Dendritic cell treated with granulocyte-macrophage colony-stimulating factor and Interleukin-4, amounts not matched to agents 40 ng/mL and 50 ng/mL, for 4 days (primary cell): Measurements from ENCODE around the gene CHML.

Experiments
- H3K27ac Mint-ChIP-seq: one replicate; pipeline ENCODE4 v1.8.0; 2022; ENCODE audit warnings: mild to moderate bottlenecking, mixed read lengths
- H3K27me3 Mint-ChIP-seq: one replicate; pipeline ENCODE4 v1.8.0; 2022; ENCODE audit warnings: mild to moderate bottlenecking, mixed read lengths
- H3K36me3 Mint-ChIP-seq: one replicate; pipeline ENCODE4 v1.8.0; 2022; ENCODE audit warnings: low read depth, mixed read lengths
- H3K4me1 Mint-ChIP-seq: one replicate; pipeline ENCODE4 v1.8.0; 2022; ENCODE audit warnings: low read depth, mixed read lengths
- H3K4me3 Mint-ChIP-seq: one replicate; pipeline ENCODE4 v1.8.0; 2022; ENCODE audit warnings: mild to moderate bottlenecking, moderate library complexity, mixed read lengths
- H3K9me3 Mint-ChIP-seq: one replicate; pipeline ENCODE4 v1.8.0; 2022; ENCODE audit warnings: mixed read lengths
- intact Hi-C: fragments of 100-400 bp; cut with micrococcal nuclease; formaldehyde crosslinking; loops from one replicate; pipeline ENCODE4 v1.15.0; 2022

CHML gene

GRCh38 chr1:241603731-241604245, 36.4 kb downstream of the CHML start:
- no peaks in the 10 kb centered on the region for H3K9me3 Mint-ChIP-seq
- H3K4me1 Mint-ChIP-seq: peaks cover 64% of the 10 kb centered on the region
- H3K4me3 Mint-ChIP-seq: no peak overlapping the region
- peak overlapping the region; percentile 77 for H3K27ac Mint-ChIP-seq
- H3K27me3 Mint-ChIP-seq: no peaks in the 10 kb centered on the region
- intact Hi-C loops: no loop called here
- peaks cover 57% of the 10 kb centered on the region for H3K36me3 Mint-ChIP-seq

GRCh38 chr1:241600496-241600901, 39.7 kb downstream of the CHML start:
- no peaks in the 10 kb centered on the region for H3K27me3 Mint-ChIP-seq
- intact Hi-C loops: no loop called here

GRCh38 chr1:241598249-241598648, 41.9 kb downstream of the CHML start:
- intact Hi-C loops: no loop called here
- no peaks in the 10 kb centered on the region for H3K27me3 Mint-ChIP-seq
- H3K9me3 Mint-ChIP-seq: no peaks in the 10 kb centered on the region
- H3K4me1 Mint-ChIP-seq: peaks cover 35% of the 10 kb centered on the region
- H3K27ac Mint-ChIP-seq: no peak overlapping the region
- H3K4me3 Mint-ChIP-seq: no peak overlapping the region
- H3K36me3 Mint-ChIP-seq: peaks cover 71% of the 10 kb centered on the region

More at GRCh38 chr1:241600496-241600901, 39.7 kb downstream of the CHML start:
- H3K4me1 Mint-ChIP-seq: peaks cover 51% of the 10 kb centered on the region
- no peak overlapping the region for H3K4me3 Mint-ChIP-seq
- H3K36me3 Mint-ChIP-seq: peaks cover 62% of the 10 kb centered on the region
- H3K27ac Mint-ChIP-seq: peak overlapping the region; percentile 47
- H3K9me3 Mint-ChIP-seq: no peaks in the 10 kb centered on the region

GRCh38 chr1:241596633-241597032, 43.5 kb downstream of the CHML start:
- no peak overlapping the region for H3K4me3 Mint-ChIP-seq
- H3K4me1 Mint-ChIP-seq: peaks cover 33% of the 10 kb centered on the region
- no peaks in the 10 kb centered on the region for H3K9me3 Mint-ChIP-seq
- H3K27ac Mint-ChIP-seq: no peak overlapping the region
- H3K36me3 Mint-ChIP-seq: peaks cover 71% of the 10 kb centered on the region
- intact Hi-C loops: no loop called here
- no peaks in the 10 kb centered on the region for H3K27me3 Mint-ChIP-seq

GRCh38 chr1:241593186-241593585, 47.0 kb downstream of the CHML start:
- Mint-ChIP-seq H3K36me3 (peaks cover 80% of the 10 kb centered on the region), H3K9me3 (no peaks in the 10 kb centered on the region), H3K27ac (peak overlapping the region; percentile 77), H3K4me3 (no peak overlapping the region), H3K4me1 (peaks cover 49% of the 10 kb centered on the region), H3K27me3 (no peaks in the 10 kb centered on the region)
- intact Hi-C loops: no loop called here

- Mint-ChIP-seq H3K9me3 (no peaks in the 10 kb centered on the region), H3K4me3 (no peak overlapping the region), H3K27ac (peak overlapping the region; percentile 77), H3K36me3 (peaks cover 81% of the 10 kb centered on the region), H3K27me3 (no peaks in the 10 kb centered on the region), H3K4me1 (peaks cover 49% of the 10 kb centered on the region)
- intact Hi-C loops: no loop called here
These were observed 47.8 kb downstream of the CHML start for GRCh38 chr1:241592273-241592958.

- H3K4me3 Mint-ChIP-seq: no peak overlapping the region
- H3K4me1 Mint-ChIP-seq: peaks cover 49% of the 10 kb centered on the region
- intact Hi-C loops: no loop called here
These were observed 48.4 kb downstream of the CHML start for GRCh38 chr1:241591736-241592135.

GRCh38 chr1:241591317-241591716, 48.9 kb downstream of the CHML start:
- H3K4me1 Mint-ChIP-seq: peaks cover 46% of the 10 kb centered on the region
- no peaks in the 10 kb centered on the region for H3K9me3 Mint-ChIP-seq
- peak overlapping the region; percentile 77 for H3K27ac Mint-ChIP-seq
- no peaks in the 10 kb centered on the region for H3K27me3 Mint-ChIP-seq
- peaks cover 84% of the 10 kb centered on the region for H3K36me3 Mint-ChIP-seq
- intact Hi-C loops: no loop called here
- no peak overlapping the region for H3K4me3 Mint-ChIP-seq

More at GRCh38 chr1:241591736-241592135, 48.4 kb downstream of the CHML start:
- no peaks in the 10 kb centered on the region for H3K9me3 Mint-ChIP-seq
- peaks cover 84% of the 10 kb centered on the region for H3K36me3 Mint-ChIP-seq
- H3K27me3 Mint-ChIP-seq: no peaks in the 10 kb centered on the region
- H3K27ac Mint-ChIP-seq: peak overlapping the region; percentile 77

- H3K27ac Mint-ChIP-seq: peak overlapping the region; percentile 77
- no peaks in the 10 kb centered on the region for H3K27me3 Mint-ChIP-seq
- intact Hi-C loops: no loop called here
- peaks cover 81% of the 10 kb centered on the region for H3K36me3 Mint-ChIP-seq
- no peaks in the 10 kb centered on the region for H3K9me3 Mint-ChIP-seq
- H3K4me3 Mint-ChIP-seq: no peak overlapping the region
- peaks cover 43% of the 10 kb centered on the region for H3K4me1 Mint-ChIP-seq
These were observed 49.5 kb downstream of the CHML start for GRCh38 chr1:241590719-241591118.
